SH-SY5Y (cell line): ENCODE measurements around the gene ANKRD29.

ENCODE experiments used
- GATA2 ChIP-seq: IDR thresholded peaks from 2 replicates; pipeline ENCODE4 v1.6.1; 2011; ENCODE audit warnings: mild to moderate bottlenecking, low read depth, low read length
- GATA3 ChIP-seq: IDR thresholded peaks from 2 replicates; pipeline ENCODE4 v1.6.1; 2011; ENCODE audit warnings: low read depth, mild to moderate bottlenecking, low read length, moderate library complexity

DNA sequence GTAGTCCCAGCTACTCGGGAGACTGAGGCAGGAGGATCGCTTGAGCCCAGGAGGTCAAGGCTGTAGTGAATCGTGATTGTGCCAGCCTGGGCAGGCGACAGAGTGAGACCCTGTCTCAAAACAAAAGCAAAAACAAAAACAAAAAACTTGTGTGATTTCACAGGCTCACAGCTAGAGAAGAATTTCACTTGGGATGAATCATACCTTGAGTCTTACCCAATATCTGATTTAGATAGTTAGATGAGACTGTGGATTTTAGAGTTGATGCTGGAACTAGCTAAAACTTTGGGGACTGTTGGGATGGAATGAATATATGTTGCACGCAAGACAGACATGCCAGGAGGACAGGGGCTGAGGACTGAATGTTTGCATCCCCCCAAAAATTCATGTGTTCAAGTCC, 4.4 kb downstream of the ANKRD29 start:
- no peak for TF ChIP-seq GATA3
- TF ChIP-seq GATA2, result no peak
